ENCODE data around the gene LRRC18.

GRCh38 chr10:48895803-48896195, 43.8 kb downstream of the LRRC18 start:
- TF ChIP-seq, protein P1, sequence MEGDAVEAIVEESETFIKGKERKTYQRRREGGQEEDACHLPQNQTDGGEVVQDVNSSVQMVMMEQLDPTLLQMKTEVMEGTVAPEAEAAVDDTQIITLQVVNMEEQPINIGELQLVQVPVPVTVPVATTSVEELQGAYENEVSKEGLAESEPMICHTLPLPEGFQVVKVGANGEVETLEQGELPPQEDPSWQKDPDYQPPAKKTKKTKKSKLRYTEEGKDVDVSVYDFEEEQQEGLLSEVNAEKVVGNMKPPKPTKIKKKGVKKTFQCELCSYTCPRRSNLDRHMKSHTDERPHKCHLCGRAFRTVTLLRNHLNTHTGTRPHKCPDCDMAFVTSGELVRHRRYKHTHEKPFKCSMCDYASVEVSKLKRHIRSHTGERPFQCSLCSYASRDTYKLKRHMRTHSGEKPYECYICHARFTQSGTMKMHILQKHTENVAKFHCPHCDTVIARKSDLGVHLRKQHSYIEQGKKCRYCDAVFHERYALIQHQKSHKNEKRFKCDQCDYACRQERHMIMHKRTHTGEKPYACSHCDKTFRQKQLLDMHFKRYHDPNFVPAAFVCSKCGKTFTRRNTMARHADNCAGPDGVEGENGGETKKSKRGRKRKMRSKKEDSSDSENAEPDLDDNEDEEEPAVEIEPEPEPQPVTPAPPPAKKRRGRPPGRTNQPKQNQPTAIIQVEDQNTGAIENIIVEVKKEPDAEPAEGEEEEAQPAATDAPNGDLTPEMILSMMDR (IDR thresholded peaks at IDR 0.05; ENCODE audit: insufficient read depth, low read length): no peak
- TF ChIP-seq, protein P2, sequence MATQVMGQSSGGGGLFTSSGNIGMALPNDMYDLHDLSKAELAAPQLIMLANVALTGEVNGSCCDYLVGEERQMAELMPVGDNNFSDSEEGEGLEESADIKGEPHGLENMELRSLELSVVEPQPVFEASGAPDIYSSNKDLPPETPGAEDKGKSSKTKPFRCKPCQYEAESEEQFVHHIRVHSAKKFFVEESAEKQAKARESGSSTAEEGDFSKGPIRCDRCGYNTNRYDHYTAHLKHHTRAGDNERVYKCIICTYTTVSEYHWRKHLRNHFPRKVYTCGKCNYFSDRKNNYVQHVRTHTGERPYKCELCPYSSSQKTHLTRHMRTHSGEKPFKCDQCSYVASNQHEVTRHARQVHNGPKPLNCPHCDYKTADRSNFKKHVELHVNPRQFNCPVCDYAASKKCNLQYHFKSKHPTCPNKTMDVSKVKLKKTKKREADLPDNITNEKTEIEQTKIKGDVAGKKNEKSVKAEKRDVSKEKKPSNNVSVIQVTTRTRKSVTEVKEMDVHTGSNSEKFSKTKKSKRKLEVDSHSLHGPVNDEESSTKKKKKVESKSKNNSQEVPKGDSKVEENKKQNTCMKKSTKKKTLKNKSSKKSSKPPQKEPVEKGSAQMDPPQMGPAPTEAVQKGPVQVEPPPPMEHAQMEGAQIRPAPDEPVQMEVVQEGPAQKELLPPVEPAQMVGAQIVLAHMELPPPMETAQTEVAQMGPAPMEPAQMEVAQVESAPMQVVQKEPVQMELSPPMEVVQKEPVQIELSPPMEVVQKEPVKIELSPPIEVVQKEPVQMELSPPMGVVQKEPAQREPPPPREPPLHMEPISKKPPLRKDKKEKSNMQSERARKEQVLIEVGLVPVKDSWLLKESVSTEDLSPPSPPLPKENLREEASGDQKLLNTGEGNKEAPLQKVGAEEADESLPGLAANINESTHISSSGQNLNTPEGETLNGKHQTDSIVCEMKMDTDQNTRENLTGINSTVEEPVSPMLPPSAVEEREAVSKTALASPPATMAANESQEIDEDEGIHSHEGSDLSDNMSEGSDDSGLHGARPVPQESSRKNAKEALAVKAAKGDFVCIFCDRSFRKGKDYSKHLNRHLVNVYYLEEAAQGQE (IDR thresholded peaks at IDR 0.05; ENCODE audit: insufficient replicate concordance, low read depth): no peak
- TF ChIP-seq POLR2AphosphoS5 (IDR thresholded peaks at IDR 0.05; ENCODE audit: low read depth) (no peak), GABPA (IDR thresholded peaks at IDR 0.05; ENCODE audit: low read depth) (no peak), SPI1 (IDR thresholded peaks at IDR 0.05; ENCODE audit: borderline replicate concordance, low read depth) (no peak)

Data from HL-60 (cell line).